ENCODE data around the gene L3MBTL2.
"Not testable (repeated sequence)": the region's sequence is repeated elsewhere in the genome, so short reads cannot be mapped to it uniquely, and the experiment has no call there.

Gene L3MBTL2

GRCh38 chr22:41204992-41205900 is at the start of gene L3MBTL2:
Gene L3MBTL2, plus strand, starts transcription at chr22:41205312. Its CDS starts 51 bp downstream, at chr22:41205363.
- peak; percentile 86 for DNase-seq

GRCh38 chr22:41157083-41157482 is 48.0 kb upstream of the L3MBTL2 start:
- no peak for DNase-seq

GRCh38 chr22:41169157-41169556 is 36.0 kb upstream of the L3MBTL2 start:
- DNase-seq = no peak

- DNase-seq = no peak
These were observed 33.1 kb upstream of the L3MBTL2 start for GRCh38 chr22:41171996-41172395.

GRCh38 chr22:41175546-41175945 is 29.6 kb upstream of the L3MBTL2 start:
- DNase-seq = no peak

- DNase-seq = no peak
These were observed 28.0 kb upstream of the L3MBTL2 start for GRCh38 chr22:41177040-41177621.

- no peak for DNase-seq
These were observed 27.3 kb upstream of the L3MBTL2 start for GRCh38 chr22:41177622-41178424.

GRCh38 chr22:41178425-41178975 is 26.6 kb upstream of the L3MBTL2 start:
- no peak for DNase-seq

- not testable (repeated sequence) for DNase-seq
These were observed 24.8 kb upstream of the L3MBTL2 start for GRCh38 chr22:41180362-41180761.

GRCh38 chr22:41180926-41181325 is 24.2 kb upstream of the L3MBTL2 start:
- DNase-seq = no peak

GRCh38 chr22:41181349-41182241 is 23.5 kb upstream of the L3MBTL2 start:
- no peak for DNase-seq

- DNase-seq = no peak
These were observed 20.4 kb upstream of the L3MBTL2 start for GRCh38 chr22:41184679-41185078.

- DNase-seq = no peak
These were observed 13.6 kb upstream of the L3MBTL2 start for GRCh38 chr22:41191467-41191866.

GRCh38 chr22:41193829-41194228 is 11.3 kb upstream of the L3MBTL2 start:
- DNase-seq = no peak

- peak; percentile 61 for DNase-seq
These were observed 7.8 kb upstream of the L3MBTL2 start for GRCh38 chr22:41197038-41197972.

GRCh38 chr22:41198027-41198580 is 7.0 kb upstream of the L3MBTL2 start:
- DNase-seq = no peak

GRCh38 chr22:41201141-41201540 is 4.0 kb upstream of the L3MBTL2 start:
- no peak for DNase-seq

GRCh38 chr22:41203118-41203517 is 2.0 kb upstream of the L3MBTL2 start:
- no peak for DNase-seq

- no peak for DNase-seq
These were observed 1.0 kb upstream of the L3MBTL2 start for GRCh38 chr22:41204066-41204465.

- no peak for DNase-seq
These were observed 1.6 kb downstream of the L3MBTL2 start for GRCh38 chr22:41206719-41207118.

GRCh38 chr22:41215409-41215808 is 10.3 kb downstream of the L3MBTL2 start:
- DNase-seq = no peak
